ENCODE measurements around the gene CCDC136. TPM values are rescaled to one million over a fixed set of nuclear protein-coding genes. Genes with fewer than 3 reads are reported as not detected.

CCDC136 gene
- total RNA-seq, 1 experiment from 2014 or later, result 11.1 TPM

DNA sequence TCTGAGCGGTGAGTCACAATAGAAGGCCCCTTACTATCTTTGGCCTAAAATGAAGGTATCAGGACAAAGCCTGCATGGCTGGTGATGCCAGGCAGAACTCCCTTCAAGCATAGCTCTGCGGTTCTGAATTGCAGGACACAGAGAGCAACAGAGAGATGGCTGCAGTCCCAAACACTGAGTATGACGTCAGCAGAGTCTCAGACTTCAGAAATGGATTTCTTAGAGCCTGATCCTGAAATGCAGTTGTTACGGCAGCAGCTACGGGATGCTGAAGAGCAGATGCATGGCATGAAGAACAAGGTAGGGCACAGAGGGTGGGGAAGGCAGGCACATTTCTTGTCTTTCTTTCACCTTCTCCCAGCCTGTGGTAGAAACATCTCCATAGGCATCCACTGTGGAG is 13.5 kb downstream of the CCDC136 start:
- no peaks in the 10 kb centered on the region for H3K4me1 ChIP-seq (ENCODE audit: control insufficient read depth in 1 of 2, insufficient read depth in 2 of 2, low read length in 2 of 2)
- ATAC-seq, result no peak
- no peak overlapping the region for H3K4me3 ChIP-seq (replicated peaks in 1 of 2; ENCODE audit: low read depth in 1 of 2, low read length in 2 of 2)
- no peaks in the 10 kb centered on the region for H4K20me1 ChIP-seq (ENCODE audit: insufficient read depth)
- RAD21 ChIA-PET (ENCODE audit: low non-redundant PET in 1 of 2, low total read pairs in 2 of 2, uncharacterized antibody in 2 of 2, unreplicated experiment in 2 of 2), result no interaction called here
- CTCF ChIA-PET, result no interaction called here
- no peaks in the 10 kb centered on the region for H3K27me3 ChIP-seq (ENCODE audit: insufficient read depth, low read length)
- H3K9me3 ChIP-seq (ENCODE audit: control insufficient read depth in 1 of 2, insufficient read depth in 1 of 2, low read depth in 1 of 2, low read length in 2 of 2), result no peaks in the 10 kb centered on the region
- H3K4me2 ChIP-seq (ENCODE audit: low read length), result no peak overlapping the region
- POLR2A ChIA-PET, result no interaction called here
- DNase-seq (ENCODE audit: low read depth, low spot score), result no peak
- no peaks in the 10 kb centered on the region for H3K9me2 ChIP-seq (ENCODE audit: insufficient read depth)
- H3K79me2 ChIP-seq (ENCODE audit: insufficient read depth, low read length), result no peaks in the 10 kb centered on the region
- intact Hi-C loops (cut with micrococcal nuclease), result no loop called here
- no peak overlapping the region for H2AFZ ChIP-seq (ENCODE audit: low read depth, low read length, poor library complexity, severe bottlenecking)
- no peak overlapping the region for H3K9ac ChIP-seq (ENCODE audit: low read length)
- no peaks in the 10 kb centered on the region for H3K36me3 ChIP-seq (ENCODE audit: control insufficient read depth in 1 of 2, insufficient read depth in 2 of 2, low read length in 2 of 2)
- H3K27ac ChIP-seq (ENCODE audit: low read depth, low read length), result no peak overlapping the region
- TF ChIP-seq POLR2A (IDR thresholded peaks at IDR 0.05; ENCODE audit: borderline replicate concordance, extremely low read depth, insufficient read depth, insufficient read length) (no peak), EGR1 (IDR thresholded peaks at IDR 0.05; ENCODE audit: low read depth) (no peak), TCF7L2 (IDR thresholded peaks at IDR 0.05; ENCODE audit: borderline replicate concordance, extremely low read depth, insufficient read depth, insufficient read length) (no peak)
- TF ChIP-seq, protein P1, sequence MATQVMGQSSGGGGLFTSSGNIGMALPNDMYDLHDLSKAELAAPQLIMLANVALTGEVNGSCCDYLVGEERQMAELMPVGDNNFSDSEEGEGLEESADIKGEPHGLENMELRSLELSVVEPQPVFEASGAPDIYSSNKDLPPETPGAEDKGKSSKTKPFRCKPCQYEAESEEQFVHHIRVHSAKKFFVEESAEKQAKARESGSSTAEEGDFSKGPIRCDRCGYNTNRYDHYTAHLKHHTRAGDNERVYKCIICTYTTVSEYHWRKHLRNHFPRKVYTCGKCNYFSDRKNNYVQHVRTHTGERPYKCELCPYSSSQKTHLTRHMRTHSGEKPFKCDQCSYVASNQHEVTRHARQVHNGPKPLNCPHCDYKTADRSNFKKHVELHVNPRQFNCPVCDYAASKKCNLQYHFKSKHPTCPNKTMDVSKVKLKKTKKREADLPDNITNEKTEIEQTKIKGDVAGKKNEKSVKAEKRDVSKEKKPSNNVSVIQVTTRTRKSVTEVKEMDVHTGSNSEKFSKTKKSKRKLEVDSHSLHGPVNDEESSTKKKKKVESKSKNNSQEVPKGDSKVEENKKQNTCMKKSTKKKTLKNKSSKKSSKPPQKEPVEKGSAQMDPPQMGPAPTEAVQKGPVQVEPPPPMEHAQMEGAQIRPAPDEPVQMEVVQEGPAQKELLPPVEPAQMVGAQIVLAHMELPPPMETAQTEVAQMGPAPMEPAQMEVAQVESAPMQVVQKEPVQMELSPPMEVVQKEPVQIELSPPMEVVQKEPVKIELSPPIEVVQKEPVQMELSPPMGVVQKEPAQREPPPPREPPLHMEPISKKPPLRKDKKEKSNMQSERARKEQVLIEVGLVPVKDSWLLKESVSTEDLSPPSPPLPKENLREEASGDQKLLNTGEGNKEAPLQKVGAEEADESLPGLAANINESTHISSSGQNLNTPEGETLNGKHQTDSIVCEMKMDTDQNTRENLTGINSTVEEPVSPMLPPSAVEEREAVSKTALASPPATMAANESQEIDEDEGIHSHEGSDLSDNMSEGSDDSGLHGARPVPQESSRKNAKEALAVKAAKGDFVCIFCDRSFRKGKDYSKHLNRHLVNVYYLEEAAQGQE (IDR thresholded peaks at IDR 0.05; ENCODE audit: low read depth), result no peak
- no TSS peak for BruUV-seq (replicated peaks)

DNA sequence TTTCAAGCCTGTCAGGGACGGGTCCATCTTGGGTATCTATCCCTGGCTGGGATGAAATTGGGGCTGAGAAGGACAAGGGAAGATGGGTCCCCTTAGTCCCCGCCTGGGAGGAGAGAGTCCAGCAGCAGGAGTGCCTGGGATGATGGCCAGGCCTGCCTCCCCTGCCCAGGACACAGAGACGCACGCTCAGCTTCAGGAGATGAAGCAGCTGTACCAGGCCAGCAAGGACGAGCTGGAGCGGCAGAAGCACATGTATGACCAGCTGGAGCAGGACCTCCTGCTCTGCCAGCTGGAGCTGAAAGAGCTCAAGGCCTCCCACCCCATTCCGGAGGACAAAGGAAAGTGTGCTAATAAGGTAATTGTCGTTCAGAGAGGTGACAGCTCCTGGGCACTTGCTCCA is 15.4 kb downstream of the CCDC136 start:
- Histone ChIP-seq H3K27me3 (ENCODE audit: insufficient read depth, low read length) (no peaks in the 10 kb centered on the region), H3K4me1 (ENCODE audit: control insufficient read depth in 1 of 2, insufficient read depth in 2 of 2, low read length in 2 of 2) (no peaks in the 10 kb centered on the region), H3K4me2 (ENCODE audit: low read length) (no peak overlapping the region), H2AFZ (ENCODE audit: low read depth, low read length, poor library complexity, severe bottlenecking) (no peak overlapping the region), H4K20me1 (ENCODE audit: insufficient read depth) (no peaks in the 10 kb centered on the region), H3K36me3 (ENCODE audit: control insufficient read depth in 1 of 2, insufficient read depth in 2 of 2, low read length in 2 of 2) (no peaks in the 10 kb centered on the region), H3K9me3 (ENCODE audit: control insufficient read depth in 1 of 2, insufficient read depth in 1 of 2, low read depth in 1 of 2, low read length in 2 of 2) (no peaks in the 10 kb centered on the region), H3K79me2 (ENCODE audit: insufficient read depth, low read length) (no peaks in the 10 kb centered on the region), H3K9me2 (ENCODE audit: insufficient read depth) (no peaks in the 10 kb centered on the region), H3K27ac (ENCODE audit: low read depth, low read length) (no peak overlapping the region), H3K9ac (ENCODE audit: low read length) (no peak overlapping the region), H3K4me3 (replicated peaks in 1 of 2; ENCODE audit: low read depth in 1 of 2, low read length in 2 of 2) (no peak overlapping the region)
- DNase-seq (ENCODE audit: low read depth, low spot score) (no peak), ATAC-seq (no peak)
- RAD21 ChIA-PET (ENCODE audit: low non-redundant PET in 1 of 2, low total read pairs in 2 of 2, uncharacterized antibody in 2 of 2, unreplicated experiment in 2 of 2), result no interaction called here
- POLR2A ChIA-PET, result no interaction called here
- intact Hi-C loops (cut with micrococcal nuclease), result no loop called here
- CTCF ChIA-PET, result no interaction called here
- no TSS peak for BruUV-seq (replicated peaks)
- TF ChIP-seq RAD21 (IDR thresholded peaks at IDR 0.05; ENCODE audit: low read depth) (no peak), SRF (IDR thresholded peaks at IDR 0.05; ENCODE audit: low read depth) (no peak), JUND (IDR thresholded peaks at IDR 0.05) (no peak), EGR1 (IDR thresholded peaks at IDR 0.05; ENCODE audit: low read depth) (no peak), ZFX (IDR thresholded peaks at IDR 0.05) (no peak), EZH2phosphoT487 (IDR thresholded peaks at IDR 0.05; ENCODE audit: borderline replicate concordance) (no peak), CEBPB (IDR thresholded peaks at IDR 0.05; ENCODE audit: low read depth) (no peak), SIN3A (IDR thresholded peaks at IDR 0.05; ENCODE audit: low read depth) (no peak)
- TF ChIP-seq, protein P2, sequence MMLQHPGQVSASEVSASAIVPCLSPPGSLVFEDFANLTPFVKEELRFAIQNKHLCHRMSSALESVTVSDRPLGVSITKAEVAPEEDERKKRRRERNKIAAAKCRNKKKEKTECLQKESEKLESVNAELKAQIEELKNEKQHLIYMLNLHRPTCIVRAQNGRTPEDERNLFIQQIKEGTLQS (IDR thresholded peaks at IDR 0.05), result no peak
- TF ChIP-seq, protein P3, sequence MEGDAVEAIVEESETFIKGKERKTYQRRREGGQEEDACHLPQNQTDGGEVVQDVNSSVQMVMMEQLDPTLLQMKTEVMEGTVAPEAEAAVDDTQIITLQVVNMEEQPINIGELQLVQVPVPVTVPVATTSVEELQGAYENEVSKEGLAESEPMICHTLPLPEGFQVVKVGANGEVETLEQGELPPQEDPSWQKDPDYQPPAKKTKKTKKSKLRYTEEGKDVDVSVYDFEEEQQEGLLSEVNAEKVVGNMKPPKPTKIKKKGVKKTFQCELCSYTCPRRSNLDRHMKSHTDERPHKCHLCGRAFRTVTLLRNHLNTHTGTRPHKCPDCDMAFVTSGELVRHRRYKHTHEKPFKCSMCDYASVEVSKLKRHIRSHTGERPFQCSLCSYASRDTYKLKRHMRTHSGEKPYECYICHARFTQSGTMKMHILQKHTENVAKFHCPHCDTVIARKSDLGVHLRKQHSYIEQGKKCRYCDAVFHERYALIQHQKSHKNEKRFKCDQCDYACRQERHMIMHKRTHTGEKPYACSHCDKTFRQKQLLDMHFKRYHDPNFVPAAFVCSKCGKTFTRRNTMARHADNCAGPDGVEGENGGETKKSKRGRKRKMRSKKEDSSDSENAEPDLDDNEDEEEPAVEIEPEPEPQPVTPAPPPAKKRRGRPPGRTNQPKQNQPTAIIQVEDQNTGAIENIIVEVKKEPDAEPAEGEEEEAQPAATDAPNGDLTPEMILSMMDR (IDR thresholded peaks at IDR 0.05 in 2 of 3, conservative IDR thresholded peaks at IDR 0.05 in 1 of 3; ENCODE audit: borderline replicate concordance in 1 of 3, insufficient read depth in 1 of 3, low read depth in 2 of 3, low read length in 2 of 3), result no peak
- TF ChIP-seq, protein P4, sequence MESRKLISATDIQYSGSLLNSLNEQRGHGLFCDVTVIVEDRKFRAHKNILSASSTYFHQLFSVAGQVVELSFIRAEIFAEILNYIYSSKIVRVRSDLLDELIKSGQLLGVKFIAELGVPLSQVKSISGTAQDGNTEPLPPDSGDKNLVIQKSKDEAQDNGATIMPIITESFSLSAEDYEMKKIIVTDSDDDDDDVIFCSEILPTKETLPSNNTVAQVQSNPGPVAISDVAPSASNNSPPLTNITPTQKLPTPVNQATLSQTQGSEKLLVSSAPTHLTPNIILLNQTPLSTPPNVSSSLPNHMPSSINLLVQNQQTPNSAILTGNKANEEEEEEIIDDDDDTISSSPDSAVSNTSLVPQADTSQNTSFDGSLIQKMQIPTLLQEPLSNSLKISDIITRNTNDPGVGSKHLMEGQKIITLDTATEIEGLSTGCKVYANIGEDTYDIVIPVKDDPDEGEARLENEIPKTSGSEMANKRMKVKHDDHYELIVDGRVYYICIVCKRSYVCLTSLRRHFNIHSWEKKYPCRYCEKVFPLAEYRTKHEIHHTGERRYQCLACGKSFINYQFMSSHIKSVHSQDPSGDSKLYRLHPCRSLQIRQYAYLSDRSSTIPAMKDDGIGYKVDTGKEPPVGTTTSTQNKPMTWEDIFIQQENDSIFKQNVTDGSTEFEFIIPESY (IDR thresholded peaks at IDR 0.05; ENCODE audit: extremely low read depth, insufficient replicate concordance, low read length), result no peak
